Measurements from ENCODE around the gene ZNF436. TPM values are rescaled to one million over a fixed set of nuclear protein-coding genes. Genes with fewer than 3 reads are reported as not detected.

ZNF436 gene
- total and polyA plus RNA-seq, 2 of the 8 experiments (the other 6 are each of a cell fraction or from before 2014, with no cell fraction given): 0.65 to 1.8 TPM

DNA sequence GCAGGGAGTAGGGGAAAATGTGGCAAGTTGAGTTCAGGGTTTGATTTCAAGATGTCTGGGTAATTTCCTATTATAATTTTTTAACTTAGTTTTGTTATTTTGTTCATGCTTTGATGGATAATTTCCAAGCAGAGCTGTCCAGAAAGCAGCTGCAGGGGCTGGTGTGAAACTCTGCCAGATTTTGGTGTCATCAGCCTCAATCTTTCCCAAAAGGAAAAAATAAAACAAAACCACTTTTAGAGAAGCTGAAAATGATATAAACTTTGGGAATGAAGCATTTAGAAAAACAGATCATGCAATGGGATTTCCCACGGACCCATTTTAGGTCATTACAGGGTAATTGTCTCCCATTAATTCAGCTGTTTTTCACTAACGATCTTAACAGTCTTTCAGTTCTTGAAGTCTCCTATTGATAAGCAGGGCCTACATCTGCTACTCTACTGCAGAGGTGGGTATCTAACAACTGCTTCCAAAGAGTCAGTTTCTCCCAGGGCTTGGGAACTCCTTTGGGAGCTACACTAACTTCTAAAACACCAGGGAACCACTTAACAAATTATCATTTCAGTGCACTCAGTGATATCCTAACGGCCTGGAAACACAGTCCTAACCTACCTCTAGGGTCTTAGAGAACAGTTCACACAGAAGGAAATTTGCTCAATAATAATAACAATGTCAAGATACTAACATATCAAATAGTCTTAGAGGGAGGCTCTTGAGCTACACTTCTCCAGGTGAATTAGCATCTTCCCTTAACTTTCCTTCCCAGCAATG is 12.3 kb downstream of the ZNF436 start (continued):
- TF ChIP-seq HDAC2 (IDR thresholded peaks at IDR 0.05; ENCODE audit: borderline replicate concordance in 1 of 2, low read depth in 2 of 2, low read length in 2 of 2): peak; percentile 77 to 86; a peak in 2 of 4 replicates
- TF ChIP-seq ASH2L (IDR thresholded peaks at IDR 0.05; ENCODE audit: low read length): no peak
- TF ChIP-seq, protein P1, sequence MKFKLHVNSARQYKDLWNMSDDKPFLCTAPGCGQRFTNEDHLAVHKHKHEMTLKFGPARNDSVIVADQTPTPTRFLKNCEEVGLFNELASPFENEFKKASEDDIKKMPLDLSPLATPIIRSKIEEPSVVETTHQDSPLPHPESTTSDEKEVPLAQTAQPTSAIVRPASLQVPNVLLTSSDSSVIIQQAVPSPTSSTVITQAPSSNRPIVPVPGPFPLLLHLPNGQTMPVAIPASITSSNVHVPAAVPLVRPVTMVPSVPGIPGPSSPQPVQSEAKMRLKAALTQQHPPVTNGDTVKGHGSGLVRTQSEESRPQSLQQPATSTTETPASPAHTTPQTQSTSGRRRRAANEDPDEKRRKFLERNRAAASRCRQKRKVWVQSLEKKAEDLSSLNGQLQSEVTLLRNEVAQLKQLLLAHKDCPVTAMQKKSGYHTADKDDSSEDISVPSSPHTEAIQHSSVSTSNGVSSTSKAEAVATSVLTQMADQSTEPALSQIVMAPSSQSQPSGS (IDR thresholded peaks at IDR 0.05; ENCODE audit: low read length): peak; percentile 97
- no peak for TF ChIP-seq JUND (IDR thresholded peaks at IDR 0.05; ENCODE audit: low read length)
- no peak for TF ChIP-seq POLR2A (IDR thresholded peaks at IDR 0.05; ENCODE audit: control extremely low read depth in 1 of 2, low read depth in 2 of 2, low read length in 2 of 2)
- TF ChIP-seq CBX8 (IDR thresholded peaks at IDR 0.05; ENCODE audit: borderline replicate concordance, low read depth, low read length): no peak
- no peak for TF ChIP-seq USF2 (IDR thresholded peaks at IDR 0.05; ENCODE audit: low read length)
- TF ChIP-seq KDM4A (IDR thresholded peaks at IDR 0.05; ENCODE audit: low read depth, low read length, severe bottlenecking): no peak
- no peak for TF ChIP-seq TAF7 (optimal IDR thresholded peaks at IDR 0.05; ENCODE audit: borderline replicate concordance, low read depth, low read length)
- TF ChIP-seq NANOG (IDR thresholded peaks at IDR 0.05; ENCODE audit: insufficient read depth, low read depth, low read length, poor library complexity, severe bottlenecking): peak; percentile 96
- peak; percentile 93; the same call in 1 of the 2 replicates for TF ChIP-seq RXRA (IDR thresholded peaks at IDR 0.05; ENCODE audit: insufficient read depth, low read depth, low read length)
- TF ChIP-seq, protein P2, sequence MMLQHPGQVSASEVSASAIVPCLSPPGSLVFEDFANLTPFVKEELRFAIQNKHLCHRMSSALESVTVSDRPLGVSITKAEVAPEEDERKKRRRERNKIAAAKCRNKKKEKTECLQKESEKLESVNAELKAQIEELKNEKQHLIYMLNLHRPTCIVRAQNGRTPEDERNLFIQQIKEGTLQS (IDR thresholded peaks at IDR 0.05; ENCODE audit: insufficient read depth, low read depth, low read length): no peak
- peak; percentile 61; the same call in 1 of the 2 replicates for TF ChIP-seq SP4 (IDR thresholded peaks at IDR 0.05; ENCODE audit: low read length)
- no peak for TF ChIP-seq CTCF (IDR thresholded peaks at IDR 0.05; ENCODE audit: control extremely low read depth in 1 of 3, insufficient read depth in 1 of 3, low read depth in 1 of 3, low read length in 3 of 3)
- TF ChIP-seq CEBPB (IDR thresholded peaks at IDR 0.05; ENCODE audit: low read depth, low read length): no peak
- TF ChIP-seq CTBP2 (IDR thresholded peaks at IDR 0.05; ENCODE audit: borderline replicate concordance, insufficient read depth, insufficient read length, low read length): no peak
- no peak for TF ChIP-seq GTF2F1 (IDR thresholded peaks at IDR 0.05; ENCODE audit: borderline replicate concordance, low read depth, low read length)
